ENCODE measurements around the gene SCGB1D1.

GRCh38 chr11:62153617-62154016, 36.4 kb upstream of the SCGB1D1 start:
- TF ChIP-seq CTCF (IDR thresholded peaks at IDR 0.05) (no peak), EHMT2 (IDR thresholded peaks at IDR 0.05; ENCODE audit: low read depth) (no peak), ZC3H11A (IDR thresholded peaks at IDR 0.05) (no peak), PBX3 (IDR thresholded peaks at IDR 0.05) (no peak), PHF8 (IDR thresholded peaks at IDR 0.05; ENCODE audit: borderline replicate concordance, low read depth) (no peak), MAZ (IDR thresholded peaks at IDR 0.05; ENCODE audit: borderline replicate concordance, low read depth, low read length) (no peak), POLR2AphosphoS2 (conservative IDR thresholded peaks at IDR 0.05; ENCODE audit: low read length) (no peak), SREBF2 (IDR thresholded peaks at IDR 0.05) (no peak), CBX8 (IDR thresholded peaks at IDR 0.05) (no peak), POLR2A (IDR thresholded peaks at IDR 0.05; ENCODE audit: low read length) (no peak), SMC3 (IDR thresholded peaks at IDR 0.05) (no peak)
